OCI-LY1 (cell line): ENCODE data around the gene ZP4.
"Not testable (repeated sequence)": the region's sequence is repeated elsewhere in the genome, so short reads cannot be mapped to it uniquely, and the experiment has no call there.

ENCODE experiments used
- H2AFZ ChIP-seq: fragments of 200-600 bp; sonication (generic), shearing (Covaris generic); 2 replicates; pipeline ENCODE4 v1.6.0; 2014; ENCODE audit warnings: antibody characterized with exemption, mild to moderate bottlenecking, low read length
- H3F3A ChIP-seq: fragments of 200-600 bp; sonication (generic), shearing (Covaris generic); 2 replicates; pipeline ENCODE4 v1.6.0; 2014; ENCODE audit warnings: mild to moderate bottlenecking, antibody characterized with exemption, low read length, moderate library complexity; ENCODE audit not compliant: insufficient read depth
- H3K27ac ChIP-seq: fragments of 200-600 bp; sonication (generic); 2 replicates; pipeline ENCODE4 v1.5.1; 2014; ENCODE audit warnings: low read length, mixed run types, mild to moderate bottlenecking, low read depth; ENCODE audit not compliant: poor library complexity, severe bottlenecking
- H3K27me3 ChIP-seq: fragments of 200-600 bp; sonication (generic); 2 replicates; pipeline ENCODE4 v1.6.0; 2014; ENCODE audit warnings: antibody characterized with exemption, mild to moderate bottlenecking, low read length, moderate library complexity; ENCODE audit not compliant: insufficient read depth
- H3K36me3 ChIP-seq: fragments of 200-600 bp; sonication (generic); 2 replicates; pipeline ENCODE4 v1.6.1; 2014; ENCODE audit warnings: mild to moderate bottlenecking, antibody characterized with exemption, low read length, moderate library complexity, mixed read lengths; ENCODE audit not compliant: insufficient read depth
- H3K4me1 ChIP-seq: fragments of 200-600 bp; sonication (generic); 2 replicates; pipeline ENCODE4 v1.5.1; 2014; ENCODE audit warnings: mild to moderate bottlenecking, low read length, moderate library complexity; ENCODE audit not compliant: insufficient read depth, severe bottlenecking
- H3K4me2 ChIP-seq: fragments of 200-600 bp; sonication (generic), shearing (Covaris generic); 2 replicates; pipeline ENCODE4 v1.6.1; 2014; ENCODE audit warnings: low read length
- H3K4me3 ChIP-seq: fragments of 200-600 bp; sonication (generic); 2 replicates; pipeline ENCODE4 v1.5.1; 2014; ENCODE audit warnings: low read length, low read depth, mild to moderate bottlenecking, mixed read lengths; ENCODE audit not compliant: poor library complexity, severe bottlenecking
- H3K79me2 ChIP-seq: fragments of 200-600 bp; shearing (Covaris generic); 2 replicates; pipeline ENCODE4 v1.6.1; 2016; ENCODE audit warnings: mixed run types, low read length, mixed read lengths; ENCODE audit not compliant: insufficient read depth
- H3K9ac ChIP-seq: fragments of 200-600 bp; sonication (generic), shearing (Covaris generic); 2 replicates; pipeline ENCODE4 v1.6.1; 2014; ENCODE audit warnings: mild to moderate bottlenecking, low read length, mixed read lengths
- H3K9me2 ChIP-seq: fragments of 200-600 bp; sonication (generic), shearing (Covaris generic); 2 replicates; pipeline ENCODE4 v1.6.1; 2014; ENCODE audit warnings: low read depth, mild to moderate bottlenecking, low read length, mixed read lengths
- H3K9me3 ChIP-seq: fragments of 200-600 bp; shearing (Covaris generic); 2 replicates; pipeline ENCODE4 v1.6.1; 2014; ENCODE audit warnings: low read length, mixed read lengths
- H4K20me1 ChIP-seq: fragments of 200-600 bp; sonication (generic), shearing (Covaris generic); 2 replicates; pipeline ENCODE4 v1.6.0; 2016; ENCODE audit warnings: mild to moderate bottlenecking, low read length; ENCODE audit not compliant: insufficient read depth
- EZH2 ChIP-seq: fragments of 200-600 bp; sonication (generic), shearing (Covaris generic); IDR thresholded peaks from 2 replicates; pipeline ENCODE4 v1.8.0; 2017; ENCODE audit warnings: borderline replicate concordance, mixed run types, mild to moderate bottlenecking, antibody characterized with exemption, low read length, moderate library complexity, mixed read lengths
- TF ChIP-seq, protein P1 (sequence below): fragments of 200-600 bp; sonication (generic), shearing (Covaris generic); IDR thresholded peaks from 2 replicates; pipeline ENCODE4 v1.5.1; 2017; ENCODE audit warnings: mild to moderate bottlenecking, antibody characterized with exemption, low read length, moderate library complexity, mixed read lengths

The ZP4 gene

GRCh38 chr1:237851210-237851845, 39.4 kb downstream of the ZP4 start:
- Histone ChIP-seq H3K27me3 (no peaks in the 10 kb centered on the region), H2AFZ (no peak overlapping the region), H3F3A (no peaks in the 10 kb centered on the region), H3K36me3 (no peaks in the 10 kb centered on the region), H3K27ac (no peak overlapping the region), H3K4me1 (no peaks in the 10 kb centered on the region), H3K4me3 (no peak overlapping the region), H3K4me2 (no peak overlapping the region), H3K9me3 (no peaks in the 10 kb centered on the region), H3K9ac (no peak overlapping the region), H3K9me2 (no peaks in the 10 kb centered on the region), H3K79me2 (no peaks in the 10 kb centered on the region), H4K20me1 (no peaks in the 10 kb centered on the region)
- TF ChIP-seq, protein P1, sequence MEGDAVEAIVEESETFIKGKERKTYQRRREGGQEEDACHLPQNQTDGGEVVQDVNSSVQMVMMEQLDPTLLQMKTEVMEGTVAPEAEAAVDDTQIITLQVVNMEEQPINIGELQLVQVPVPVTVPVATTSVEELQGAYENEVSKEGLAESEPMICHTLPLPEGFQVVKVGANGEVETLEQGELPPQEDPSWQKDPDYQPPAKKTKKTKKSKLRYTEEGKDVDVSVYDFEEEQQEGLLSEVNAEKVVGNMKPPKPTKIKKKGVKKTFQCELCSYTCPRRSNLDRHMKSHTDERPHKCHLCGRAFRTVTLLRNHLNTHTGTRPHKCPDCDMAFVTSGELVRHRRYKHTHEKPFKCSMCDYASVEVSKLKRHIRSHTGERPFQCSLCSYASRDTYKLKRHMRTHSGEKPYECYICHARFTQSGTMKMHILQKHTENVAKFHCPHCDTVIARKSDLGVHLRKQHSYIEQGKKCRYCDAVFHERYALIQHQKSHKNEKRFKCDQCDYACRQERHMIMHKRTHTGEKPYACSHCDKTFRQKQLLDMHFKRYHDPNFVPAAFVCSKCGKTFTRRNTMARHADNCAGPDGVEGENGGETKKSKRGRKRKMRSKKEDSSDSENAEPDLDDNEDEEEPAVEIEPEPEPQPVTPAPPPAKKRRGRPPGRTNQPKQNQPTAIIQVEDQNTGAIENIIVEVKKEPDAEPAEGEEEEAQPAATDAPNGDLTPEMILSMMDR: peak; percentile 69
- TF ChIP-seq EZH2: no peak

- H3K27ac ChIP-seq, H3K9me3 ChIP-seq, H3K9ac ChIP-seq, H3K4me3 ChIP-seq, H3K27me3 ChIP-seq, H3K4me2 ChIP-seq, H4K20me1 ChIP-seq, H3K9me2 ChIP-seq, H3K4me1 ChIP-seq, H3K79me2 ChIP-seq, H2AFZ ChIP-seq, H3F3A ChIP-seq, H3K36me3 ChIP-seq: not testable (repeated sequence)
Observed at GRCh38 chr1:237843516-237843915, 47.2 kb downstream of the ZP4 start.

- Histone ChIP-seq H3F3A (no peaks in the 10 kb centered on the region), H3K36me3 (no peaks in the 10 kb centered on the region), H3K9ac (no peak overlapping the region), H3K27me3 (no peaks in the 10 kb centered on the region), H3K4me2 (no peak overlapping the region), H3K4me1 (no peaks in the 10 kb centered on the region), H3K79me2 (no peaks in the 10 kb centered on the region), H3K27ac (no peak overlapping the region), H3K9me3 (no peaks in the 10 kb centered on the region), H3K4me3 (no peak overlapping the region), H2AFZ (no peak overlapping the region), H4K20me1 (no peaks in the 10 kb centered on the region), H3K9me2 (no peaks in the 10 kb centered on the region)
- TF ChIP-seq, protein P1: no peak
- no peak for TF ChIP-seq EZH2
Observed at GRCh38 chr1:237841485-237841884, 49.2 kb downstream of the ZP4 start.

- no peaks in the 10 kb centered on the region for H3K4me1 ChIP-seq
- no peaks in the 10 kb centered on the region for H3K9me2 ChIP-seq
- H3K79me2 ChIP-seq: no peaks in the 10 kb centered on the region
- no peak overlapping the region for H3K27ac ChIP-seq
- no peak overlapping the region for H3K4me3 ChIP-seq
- H4K20me1 ChIP-seq: no peaks in the 10 kb centered on the region
- no peak overlapping the region for H3K9ac ChIP-seq
- no peaks in the 10 kb centered on the region for H3F3A ChIP-seq
- H2AFZ ChIP-seq: no peak overlapping the region
- H3K4me2 ChIP-seq: no peak overlapping the region
- no peaks in the 10 kb centered on the region for H3K9me3 ChIP-seq
- TF ChIP-seq EZH2: no peak
- TF ChIP-seq, protein P1: no peak
- H3K27me3 ChIP-seq: no peaks in the 10 kb centered on the region
- H3K36me3 ChIP-seq: no peaks in the 10 kb centered on the region
Observed at GRCh38 chr1:237838904-237839534, 51.7 kb downstream of the ZP4 start.
